Measurements from ENCODE around the gene MYCN.

MYCN gene

GRCh38 chr2:15936277-15937104 lies 3.9 kb upstream of the MYCN start:
- no peak overlapping the region for H3K4me3 ChIP-seq (replicated peaks; ENCODE audit: low read depth, low read length)
- no peak for DNase-seq (ENCODE audit: extremely low read depth, low read depth)
- no peak for TF ChIP-seq CTCF (IDR thresholded peaks at IDR 0.05; ENCODE audit: low read depth, low read length, missing control alignments)

GRCh38 chr2:15937105-15937881 lies 3.1 kb upstream of the MYCN start:
- DNase-seq (ENCODE audit: extremely low read depth, low read depth), result no peak
- no peak for TF ChIP-seq CTCF (IDR thresholded peaks at IDR 0.05; ENCODE audit: low read depth, low read length, missing control alignments)
- H3K4me3 ChIP-seq (replicated peaks; ENCODE audit: low read depth, low read length), result no peak overlapping the region

GRCh38 chr2:15937882-15938802 lies 2.2 kb upstream of the MYCN start:
- DNase-seq (ENCODE audit: extremely low read depth, low read depth), result no peak
- no peak overlapping the region for H3K4me3 ChIP-seq (replicated peaks; ENCODE audit: low read depth, low read length)
- no peak for TF ChIP-seq CTCF (IDR thresholded peaks at IDR 0.05; ENCODE audit: low read depth, low read length, missing control alignments)

GRCh38 chr2:15938803-15939555 lies 1.4 kb upstream of the MYCN start:
- TF ChIP-seq CTCF (IDR thresholded peaks at IDR 0.05; ENCODE audit: low read depth, low read length, missing control alignments), result no peak
- H3K4me3 ChIP-seq (replicated peaks; ENCODE audit: low read depth, low read length), result no peak overlapping the region; the same call in 1 of the 2 replicates
- DNase-seq (ENCODE audit: extremely low read depth, low read depth), result no peak

GRCh38 chr2:15939556-15939853 lies 845 bp upstream of the MYCN start:
- no peak overlapping the region; the same call in 1 of the 2 replicates for H3K4me3 ChIP-seq (replicated peaks; ENCODE audit: low read depth, low read length)
- DNase-seq (ENCODE audit: extremely low read depth, low read depth), result no peak
- no peak for TF ChIP-seq CTCF (IDR thresholded peaks at IDR 0.05; ENCODE audit: low read depth, low read length, missing control alignments)

All from HFF-Myc (cell line).